ENCODE data around the gene NOTCH3. TPM values are rescaled to one million over a fixed set of nuclear protein-coding genes. Genes with fewer than 3 reads are reported as not detected.

Gene NOTCH3
- total RNA-seq, 1 experiment from 2014 or later: 0.97 TPM

DNA sequence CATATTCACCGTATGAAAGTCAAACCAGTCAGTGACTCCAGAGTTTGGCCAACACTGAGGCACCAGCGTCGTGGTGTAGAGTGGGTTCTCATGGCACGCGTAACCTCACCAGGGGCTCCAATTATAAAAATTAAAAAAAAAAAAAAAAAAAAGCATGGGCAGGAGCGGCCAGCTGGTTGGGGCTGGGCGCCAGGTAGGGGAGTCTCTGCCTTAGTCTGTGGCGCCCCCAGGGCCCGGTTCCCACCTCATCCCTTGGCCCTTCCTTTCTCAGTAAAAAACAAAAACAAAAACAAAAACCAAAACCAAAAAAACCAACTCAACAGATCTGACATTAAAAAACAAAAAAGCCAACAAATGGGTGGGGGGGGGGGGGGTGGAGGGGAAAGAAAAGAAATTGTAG, 36.1 kb upstream of the NOTCH3 start:
- no peak for DNase-seq (ENCODE audit: low read depth)

DNA sequence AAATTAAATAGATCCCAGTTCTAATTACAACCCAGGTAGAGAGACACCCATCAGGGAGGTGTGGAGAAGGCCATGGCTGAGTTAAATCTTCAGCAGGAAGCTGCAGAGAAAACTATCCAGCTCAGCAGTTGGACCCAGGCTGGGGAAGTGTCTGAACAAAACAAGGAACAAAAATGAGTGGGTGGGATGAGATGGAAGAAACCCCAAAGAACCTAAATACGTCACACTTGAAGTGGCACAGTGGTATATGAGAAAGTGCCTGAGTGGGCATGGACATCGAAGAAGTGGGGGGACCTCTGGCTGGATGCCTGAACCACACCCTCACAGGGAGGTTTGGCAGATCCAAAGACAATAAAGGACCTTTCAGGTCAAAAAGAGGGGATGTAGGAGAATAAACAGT, 35.0 kb upstream of the NOTCH3 start:
- no peak for DNase-seq (ENCODE audit: low read depth)

DNA sequence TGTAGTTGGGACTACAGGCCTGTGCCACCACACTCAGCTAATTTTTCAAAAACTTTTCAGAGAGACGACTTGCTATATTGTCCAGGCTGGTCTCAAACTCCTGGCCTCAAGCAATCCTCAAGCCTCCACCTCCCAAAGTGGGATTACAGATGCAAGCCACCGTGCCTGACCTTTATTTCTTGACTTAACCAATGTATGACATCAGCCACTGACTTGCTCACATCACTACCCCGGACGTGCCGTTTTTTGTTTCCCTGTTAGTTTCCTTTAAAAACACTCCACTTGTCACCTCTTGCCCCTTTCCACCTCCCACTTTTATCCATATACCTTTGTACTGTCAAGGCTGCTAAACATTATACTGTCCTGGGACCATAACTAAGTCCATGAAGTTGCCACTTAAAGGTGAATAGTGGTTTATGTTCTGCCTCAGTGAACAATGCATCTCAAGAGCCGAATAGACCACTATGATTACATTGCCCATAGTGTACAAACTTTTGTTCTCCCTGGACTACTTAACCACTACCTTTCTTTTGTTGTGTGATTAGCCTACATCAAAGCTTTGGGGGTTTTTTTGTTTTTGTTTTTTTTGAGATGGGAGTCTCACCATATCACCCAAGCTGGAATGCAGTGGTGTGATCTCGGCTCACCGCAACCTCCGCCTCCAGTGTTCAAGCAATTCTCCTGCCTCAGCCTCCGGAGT, 33.8 kb upstream of the NOTCH3 start:
- DNase-seq (ENCODE audit: low read depth): no peak

DNA sequence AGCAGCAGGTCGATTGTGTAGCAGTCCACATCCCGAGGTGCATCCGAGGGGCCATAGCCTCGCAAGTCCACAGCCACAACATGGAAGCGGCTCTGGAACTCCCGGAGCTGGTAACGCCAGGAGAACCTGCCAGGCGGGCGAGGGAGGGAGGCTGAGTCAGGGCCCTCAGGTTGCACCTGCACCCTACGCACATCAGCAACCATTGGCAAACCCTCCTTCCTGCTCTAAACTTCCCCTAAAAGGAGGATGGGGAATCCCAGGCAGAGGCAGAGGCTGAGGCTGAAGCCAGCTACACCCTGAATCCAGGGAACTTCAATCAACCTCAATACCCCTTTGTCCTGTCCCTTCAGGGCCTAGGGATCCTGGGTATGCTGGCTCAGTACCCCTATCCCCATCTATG, 30.5 kb upstream of the NOTCH3 start:
- DNase-seq (ENCODE audit: low read depth): no peak

DNA sequence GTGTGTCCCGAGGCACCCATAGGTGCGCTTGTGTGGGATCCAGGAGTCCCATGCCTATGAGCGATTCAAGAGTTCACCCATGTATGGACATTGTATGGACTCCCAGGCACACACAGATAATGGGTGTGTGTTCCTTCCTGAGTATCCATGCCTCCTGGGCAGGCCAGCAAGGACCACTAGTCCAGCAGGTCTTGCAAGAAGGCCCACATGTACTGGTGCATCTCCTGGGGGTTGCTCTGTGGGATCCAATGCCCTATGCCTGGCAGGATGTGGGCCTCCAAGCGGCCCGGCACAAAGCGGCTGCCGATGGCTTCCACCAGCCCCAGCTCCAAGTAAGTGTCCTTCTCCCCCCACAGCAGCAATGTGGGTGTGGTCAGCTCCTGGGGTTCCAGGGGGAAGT, 26.5 kb upstream of the NOTCH3 start:
- no peak for DNase-seq (ENCODE audit: low read depth)

DNA sequence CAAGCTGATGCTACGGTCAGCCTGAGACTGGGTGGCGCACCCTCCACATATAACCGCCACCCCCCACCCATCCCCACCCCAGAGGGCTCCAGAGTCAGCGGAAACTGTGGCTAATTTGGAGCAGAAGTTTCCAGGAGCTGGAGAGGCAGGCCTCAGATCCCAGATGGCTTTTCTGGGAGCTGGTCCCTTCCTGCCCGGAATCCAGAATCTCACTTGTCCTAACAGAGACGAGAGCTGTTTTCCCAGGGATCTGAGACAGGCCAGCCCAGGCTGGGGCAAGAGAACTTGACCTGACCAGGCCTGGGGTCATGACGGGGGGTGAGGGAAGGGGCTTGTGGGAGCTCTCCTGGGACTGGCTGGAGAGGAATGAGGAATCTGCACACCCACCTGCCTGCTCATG, 25.0 kb upstream of the NOTCH3 start:
- no peak for DNase-seq (ENCODE audit: low read depth)

DNA sequence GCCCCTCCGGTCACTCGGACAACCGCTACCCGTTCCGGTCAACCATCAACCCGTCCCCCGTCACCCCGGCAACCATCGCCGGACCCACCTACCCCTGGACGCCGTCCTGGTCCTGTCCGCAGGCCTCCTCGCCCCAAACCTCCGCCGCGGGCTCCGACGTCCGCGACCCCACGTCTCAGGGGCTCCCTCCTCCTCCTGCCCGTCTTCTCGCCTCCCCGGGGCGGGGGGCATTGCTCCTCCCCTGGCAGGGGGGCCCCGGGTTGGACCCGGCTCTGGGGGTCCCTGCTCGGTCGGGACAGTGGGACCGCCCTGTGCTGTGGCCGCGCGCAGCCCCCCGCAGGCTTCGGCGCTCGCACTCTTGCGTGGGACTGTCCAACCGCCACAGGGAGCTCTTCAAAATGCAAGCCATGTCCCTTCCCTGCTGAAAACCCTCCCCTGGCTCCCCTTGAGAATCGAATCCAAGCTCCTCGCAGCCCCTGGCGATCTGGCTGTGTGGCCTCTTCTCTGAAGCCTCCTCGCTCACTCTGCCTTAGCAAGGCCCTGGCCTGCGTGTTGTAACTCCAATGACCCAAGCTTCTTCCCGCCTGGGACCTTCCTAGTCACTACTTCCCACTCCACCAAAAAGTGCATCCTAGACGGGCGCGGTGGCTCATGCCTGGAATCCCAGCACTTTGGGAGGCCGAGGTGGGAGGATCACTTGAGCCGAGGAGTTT, 23.0 kb upstream of the NOTCH3 start:
- no peak for DNase-seq (ENCODE audit: low read depth)

DNA sequence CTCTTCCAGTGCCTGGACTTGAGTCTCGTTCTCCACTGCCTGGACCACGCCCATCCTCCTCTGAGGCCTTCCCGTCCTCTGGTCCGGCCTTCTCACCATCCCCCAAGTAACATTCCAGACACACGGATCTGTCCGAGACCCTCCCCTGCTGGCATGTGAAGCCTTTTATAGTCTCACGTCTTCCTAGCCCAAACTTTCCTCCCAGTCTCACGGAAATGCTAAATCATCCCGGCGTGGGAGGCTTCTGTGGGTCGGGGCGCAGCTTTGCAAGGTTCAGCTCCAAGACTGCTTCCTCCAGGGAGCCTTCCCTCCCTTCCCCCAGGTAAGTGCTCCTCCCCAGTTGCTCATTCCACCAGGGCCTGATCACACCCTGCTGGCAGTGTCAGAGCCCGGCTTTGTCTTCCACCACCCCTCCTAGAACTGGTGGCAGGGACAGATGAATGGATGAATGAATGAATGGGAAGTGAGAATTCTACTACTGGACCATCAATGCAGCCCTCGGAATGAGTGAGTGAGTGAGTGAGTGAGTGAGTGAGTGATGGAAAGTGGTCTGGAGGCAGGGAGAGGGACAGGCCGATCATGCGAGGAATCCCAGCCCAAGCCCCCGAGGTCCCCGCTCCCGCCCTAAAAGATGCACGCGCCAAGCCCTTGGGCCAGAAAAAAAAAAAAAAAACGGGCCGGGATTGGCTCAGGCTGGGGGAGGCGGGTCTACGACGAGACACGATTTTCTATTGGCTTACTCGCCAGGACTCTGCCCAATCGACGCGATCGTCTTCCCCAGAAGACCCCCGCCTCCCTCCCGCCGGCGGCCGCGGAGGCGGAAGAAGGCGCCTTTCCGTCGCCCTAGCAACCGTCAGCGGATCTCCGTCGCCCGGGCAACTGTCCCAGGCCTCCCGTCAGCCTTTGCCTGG, 22.2 kb upstream of the NOTCH3 start:
- DNase-seq (ENCODE audit: low read depth): peak; percentile 95

DNA sequence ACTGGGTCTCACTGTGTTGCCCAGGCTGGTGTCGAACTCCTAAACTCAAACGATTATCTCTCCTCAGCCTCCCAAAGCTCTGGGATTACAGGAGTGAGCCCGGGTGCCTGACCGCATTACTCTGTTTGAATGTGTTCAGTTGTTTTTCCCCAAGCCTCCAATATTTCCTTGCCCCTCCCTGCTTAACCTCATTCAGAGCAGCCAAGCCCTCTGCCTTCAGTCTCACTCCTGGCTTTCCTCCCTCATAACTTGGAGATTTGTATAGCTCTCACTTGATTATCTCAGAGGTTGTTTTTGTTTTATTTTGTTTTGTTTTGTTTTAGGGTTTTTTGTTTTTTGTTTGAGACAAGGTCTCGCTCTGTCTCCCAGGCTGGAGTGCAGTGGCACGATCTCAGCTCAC, 20.0 kb upstream of the NOTCH3 start:
- no peak for DNase-seq (ENCODE audit: low read depth)

DNA sequence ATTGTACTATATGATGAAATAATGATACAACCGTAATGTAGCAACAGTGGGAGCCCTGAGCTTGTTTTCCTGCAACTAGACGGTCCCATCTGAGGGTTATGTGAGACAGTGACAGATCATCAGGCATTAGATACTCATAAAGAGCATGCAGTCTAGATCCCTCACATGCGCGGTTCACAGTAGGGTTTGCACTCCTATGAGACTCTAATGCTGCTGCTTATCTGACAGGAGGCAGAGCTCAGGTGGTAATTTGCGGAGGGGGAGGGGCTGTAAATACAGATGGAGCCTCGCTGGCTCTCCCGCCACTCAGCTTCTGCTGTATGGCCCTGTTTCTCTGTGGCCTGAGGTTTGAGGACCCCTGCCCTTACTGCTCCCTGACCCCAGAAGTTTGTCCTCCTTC, 17.7 kb upstream of the NOTCH3 start:
- no peak for DNase-seq (ENCODE audit: low read depth)

DNA sequence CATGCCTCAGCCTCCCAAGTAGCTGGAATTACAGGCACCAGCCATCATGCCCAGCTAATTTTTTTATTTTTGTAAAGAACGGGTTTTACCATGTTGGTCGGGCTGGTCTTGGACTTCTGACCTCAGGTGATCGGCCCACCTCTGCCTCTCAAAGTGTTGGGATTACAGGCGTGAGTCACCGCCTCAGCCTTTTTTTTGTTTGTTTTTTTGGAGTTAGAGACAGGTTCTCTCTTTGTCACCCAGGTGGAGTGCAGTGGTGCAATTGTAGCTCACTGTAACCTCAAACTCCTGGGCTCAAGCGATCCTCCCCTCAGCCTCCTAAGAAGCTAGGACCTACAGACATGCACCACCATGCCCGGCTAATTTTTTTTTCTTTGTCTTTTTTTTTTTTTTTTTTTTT, 15.6 kb upstream of the NOTCH3 start:
- DNase-seq (ENCODE audit: low read depth): no peak

DNA sequence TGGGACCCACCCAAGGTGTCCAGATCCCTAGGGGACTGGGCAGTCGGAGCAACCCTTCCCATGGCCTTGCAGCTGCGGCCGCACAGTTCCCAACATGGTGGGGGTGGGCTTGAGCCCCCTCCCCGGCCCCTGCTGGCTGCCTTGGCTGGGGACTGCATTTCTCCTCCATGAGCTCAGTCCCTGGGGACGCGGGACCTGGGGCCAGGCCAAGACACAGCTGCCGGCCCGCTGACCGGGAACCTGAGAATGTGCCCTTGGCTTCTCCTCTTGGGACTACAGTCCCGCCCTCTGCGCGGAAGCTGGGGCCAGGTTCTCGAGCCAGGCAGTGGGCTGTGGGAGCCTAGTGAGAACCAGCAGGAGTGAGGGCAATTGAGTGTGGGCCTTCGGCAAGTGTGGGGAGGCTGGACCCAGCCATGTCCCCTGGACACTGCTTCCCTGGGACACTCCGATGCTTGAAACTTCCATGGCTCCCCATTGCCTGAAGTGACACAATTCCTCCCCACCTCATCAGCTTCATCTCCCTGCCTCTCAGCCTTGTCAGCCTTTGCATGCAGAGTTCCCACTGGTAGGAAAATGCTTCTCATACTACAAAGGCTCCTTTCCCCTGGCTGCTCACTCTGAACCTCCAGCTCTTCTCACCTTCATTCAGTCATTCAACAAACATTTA, 13.1 kb upstream of the NOTCH3 start:
- no peak for DNase-seq (ENCODE audit: low read depth)

DNA sequence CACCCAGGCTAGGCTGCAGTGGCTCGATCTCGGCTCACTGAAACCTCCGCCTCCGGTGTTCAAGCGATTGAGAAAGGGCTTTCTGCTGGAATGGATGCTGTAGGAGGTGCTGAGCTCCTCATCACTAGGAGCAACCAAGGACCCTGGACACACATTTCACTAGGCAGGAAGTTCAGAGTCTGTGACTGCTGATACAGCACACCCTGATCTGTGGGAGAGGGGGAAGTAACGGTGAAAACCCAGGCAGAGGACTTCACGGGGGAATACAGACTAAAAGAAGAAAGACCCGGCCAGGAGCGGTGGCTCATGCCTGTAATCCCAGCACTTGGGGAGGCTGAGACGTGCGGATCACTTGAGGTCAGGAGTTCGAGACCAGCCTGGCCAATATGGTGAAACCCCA, 11.9 kb upstream of the NOTCH3 start:
- DNase-seq (ENCODE audit: low read depth): no peak

DNA sequence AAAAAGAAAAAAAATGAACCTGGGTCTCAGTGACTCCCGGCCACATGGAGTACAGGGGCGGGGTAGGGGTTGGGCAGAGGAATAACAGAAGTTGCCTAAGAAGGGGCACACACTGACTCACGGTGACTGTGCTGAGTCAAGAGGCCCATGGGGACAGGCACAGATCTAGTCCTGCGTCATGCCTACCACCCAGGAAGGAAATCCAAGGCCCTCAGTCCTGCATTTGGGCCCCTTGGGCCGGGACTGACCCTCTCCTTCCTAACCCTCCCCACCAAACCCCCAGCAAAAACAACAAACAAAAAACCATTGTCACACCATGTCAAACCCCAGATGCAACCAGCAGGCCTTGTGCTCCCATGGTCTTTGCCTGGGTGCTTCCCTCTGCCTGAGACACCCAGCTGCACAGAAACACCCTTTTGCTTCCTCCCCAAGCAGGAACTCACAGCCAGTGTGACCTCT, 9.6 kb upstream of the NOTCH3 start:
- peak; percentile 91 for DNase-seq (ENCODE audit: low read depth)

DNA sequence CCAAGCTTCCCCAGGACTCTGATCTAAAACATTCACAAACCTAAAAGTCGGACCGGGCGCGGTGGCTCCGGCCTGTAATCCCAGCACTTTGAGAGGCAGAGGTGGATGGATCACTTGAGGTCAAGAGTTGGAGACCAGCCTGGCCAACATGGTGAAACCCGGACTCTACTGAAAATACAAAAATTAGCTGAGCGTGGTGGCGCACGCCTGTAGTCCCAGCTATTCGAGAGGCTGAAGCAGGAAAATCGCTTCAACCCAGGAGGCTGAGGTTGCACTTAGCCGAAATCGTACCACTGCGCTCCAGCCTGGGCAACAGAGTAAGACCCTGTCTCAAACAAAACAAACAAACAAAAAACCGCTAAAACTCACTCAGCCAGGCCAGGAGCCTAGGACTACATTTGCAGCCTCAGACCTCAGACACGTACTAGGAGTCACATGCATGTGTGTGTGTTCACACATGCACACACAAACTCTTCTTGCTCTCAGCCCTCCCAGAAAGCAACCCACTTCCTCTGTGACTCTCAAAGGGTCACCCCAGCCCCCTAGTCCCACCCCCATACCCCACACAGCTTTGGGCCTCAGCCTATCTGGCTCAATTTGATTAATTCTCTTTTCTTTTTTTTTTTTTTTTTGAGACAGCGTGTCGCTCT, 704 bp upstream of the NOTCH3 start:
- DNase-seq (ENCODE audit: low read depth): no peak

DNA sequence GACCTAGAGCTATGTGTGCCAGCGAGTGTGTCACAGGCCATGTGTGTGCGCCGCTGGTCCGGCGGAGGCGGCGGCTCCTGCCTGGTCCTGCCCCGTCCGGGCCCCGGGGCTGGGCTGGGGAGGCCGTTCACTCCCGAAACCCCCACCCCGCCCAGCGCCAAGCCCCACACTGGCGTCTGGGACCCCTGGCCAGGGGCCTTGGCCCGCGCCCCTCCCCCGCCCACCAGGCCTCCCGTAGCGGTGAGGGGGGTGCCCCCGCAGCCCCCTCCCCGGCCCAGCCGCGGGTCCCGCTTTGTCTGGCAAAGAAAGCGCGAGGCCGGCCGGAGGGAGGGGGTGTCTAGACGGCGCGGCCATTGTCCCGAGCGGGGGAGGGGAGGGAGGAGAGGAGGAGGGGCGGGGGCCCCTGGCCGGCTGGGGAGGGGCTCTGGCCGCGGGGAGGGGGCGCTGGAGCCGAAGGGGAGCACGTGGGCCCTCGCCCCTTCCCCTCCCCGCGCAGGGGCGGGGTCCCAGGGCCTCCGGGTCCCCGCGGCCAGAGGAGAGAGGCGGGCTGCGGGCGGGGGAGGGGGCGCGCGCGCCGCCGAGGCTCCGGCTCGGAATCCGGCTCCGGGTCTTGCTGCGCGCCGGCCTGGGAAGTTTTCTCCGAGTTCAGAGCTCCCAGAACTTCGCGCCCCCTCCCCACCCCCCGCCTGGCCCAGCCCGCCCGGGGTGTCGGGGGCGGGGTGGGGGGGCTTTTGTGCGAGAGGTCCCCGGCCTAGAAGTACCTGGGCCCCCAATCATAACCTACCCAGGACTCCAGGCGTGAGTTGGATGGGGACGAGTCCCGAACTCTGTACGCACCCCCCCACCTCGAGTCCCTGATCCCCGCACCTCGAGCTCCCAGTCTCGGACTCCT, 888 bp downstream of the NOTCH3 start:
- no peak for DNase-seq (ENCODE audit: low read depth)

DNA sequence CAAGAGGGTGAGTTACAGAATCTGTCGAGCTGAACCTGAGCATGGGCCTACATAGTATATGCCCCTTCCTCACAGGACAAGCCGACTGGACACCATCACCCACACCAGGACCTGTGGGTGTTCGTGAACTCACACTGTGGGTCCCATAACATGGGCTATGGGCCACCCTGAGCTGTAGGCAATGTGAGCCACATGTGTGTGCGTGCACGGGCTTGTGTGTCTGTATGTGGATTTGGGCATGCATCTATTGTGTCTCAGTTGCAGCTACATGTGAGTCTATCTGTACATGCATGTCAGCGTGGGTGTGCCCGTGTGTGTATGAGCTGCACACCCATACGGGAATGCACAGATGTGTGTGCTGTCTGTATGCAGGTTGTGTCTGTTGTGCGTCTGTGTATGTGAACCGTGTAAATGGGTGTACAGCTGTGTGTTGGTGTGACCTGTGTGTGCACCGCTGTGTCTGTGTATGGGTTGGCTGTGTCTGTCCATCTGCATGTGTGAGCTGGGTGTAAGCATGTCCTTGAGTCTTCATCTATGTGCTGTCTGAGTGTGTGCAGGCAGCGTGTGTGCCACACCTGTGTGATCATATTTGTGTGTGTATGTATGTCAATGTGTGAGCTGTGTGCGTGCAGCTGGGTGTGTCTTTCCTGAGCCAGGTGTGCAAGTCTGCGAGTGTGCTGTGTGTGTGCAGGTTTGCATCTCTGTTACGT, 1.7 kb downstream of the NOTCH3 start:
- no peak for DNase-seq (ENCODE audit: low read depth)

DNA sequence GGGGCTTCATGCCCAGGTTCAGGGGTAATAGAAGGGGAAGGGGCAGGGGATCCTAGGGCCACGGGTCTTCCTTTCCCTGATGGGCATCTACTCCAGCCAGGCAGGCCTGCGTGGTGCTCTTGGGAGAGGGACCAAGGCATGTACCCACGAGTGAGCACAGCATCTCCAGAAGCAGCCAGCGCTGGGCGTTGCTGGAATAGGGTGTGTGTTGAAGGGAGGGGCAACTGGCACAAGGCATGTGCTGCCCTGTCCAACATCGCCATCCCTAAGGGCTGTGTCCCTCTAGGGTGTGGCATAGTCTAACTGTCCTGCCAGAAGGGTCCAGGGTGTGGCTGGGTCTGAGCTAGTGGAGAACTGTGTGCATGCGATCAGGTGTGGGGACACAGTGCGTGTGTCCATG, 2.9 kb downstream of the NOTCH3 start:
- no peak for DNase-seq (ENCODE audit: low read depth)

DNA sequence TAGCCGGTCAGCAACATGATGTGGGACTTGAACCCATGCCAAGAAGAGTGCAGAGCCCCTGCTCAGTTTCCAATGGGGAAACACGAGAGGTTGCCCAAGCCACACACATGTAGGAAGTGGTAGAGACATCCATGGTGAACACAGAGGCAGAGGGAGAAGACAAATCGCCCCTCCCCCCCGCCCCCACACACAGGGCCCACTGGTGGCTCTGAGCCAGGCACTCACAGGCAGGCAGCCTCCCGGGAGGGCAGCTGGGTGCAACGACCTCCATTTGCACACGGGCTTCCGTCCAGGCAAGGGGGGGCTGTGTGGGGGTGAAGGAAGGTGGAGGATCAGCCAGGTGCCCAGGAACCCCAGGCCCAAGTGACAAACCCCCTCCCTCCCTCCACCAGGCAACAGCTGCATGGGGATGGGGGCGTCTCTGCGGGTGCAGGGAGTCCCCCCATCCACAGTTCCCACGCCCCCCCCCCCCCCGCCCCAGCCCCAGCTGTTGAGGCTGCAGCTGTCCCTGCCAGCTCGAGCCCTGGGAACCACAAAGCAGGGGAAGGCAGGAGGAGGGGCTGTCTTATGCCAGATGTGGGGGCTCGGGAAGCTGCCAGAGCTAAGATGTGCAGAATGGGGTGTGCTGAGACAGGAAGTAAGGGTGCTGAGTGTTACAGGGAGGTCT, 3.4 kb downstream of the NOTCH3 start:
- peak; percentile 39 for DNase-seq (ENCODE audit: low read depth)

Measured in Daoy (cell line).